ENCODE data around the gene APOC3.

GRCh38 chr11:116865696-116866095, 36.0 kb downstream of the APOC3 start:
- no peak for TF ChIP-seq CTCF (IDR thresholded peaks at IDR 0.05)
- TF ChIP-seq POLR2A (IDR thresholded peaks at IDR 0.05) = no peak
